MCF 10A (cell line): ENCODE results near the gene AKR1A1. TPM values are rescaled to one million over a fixed set of nuclear protein-coding genes. Genes with fewer than 3 reads are reported as not detected.

Experiments used
- Bru-seq: library from RNA; stranded (reverse); fragments of 400-500 nt; gene quantifications from one replicate; lab custom pipeline; 2021; lab: Mats Ljungman, UMichigan
- BruChase-seq, 2 experiments: library from RNA; stranded (reverse); fragments of 400-500 nt; gene quantifications; one replicate each; lab custom pipeline; 2021; lab: Mats Ljungman, UMichigan
- BruUV-seq: library from RNA; stranded (reverse); fragments of 400-500 nt; replicated peaks from 2 replicates; lab custom pipeline; 2021; lab: Mats Ljungman, UMichigan
- CTCF ChIA-PET: fragments of 300-600 bp; sonication (Branson Sonifier 250); formaldehyde crosslinking; extraction: SDS; loops from one replicate; lab custom pipeline; 2021; ENCODE audit warnings: antibody characterized with exemption, inconsistent platforms; lab: Yijun Ruan, JAX
- POLR2A ChIA-PET: fragments of 300-600, 350-650 bp; sonication (Branson Sonifier 250); formaldehyde crosslinking; extraction: SDS; loops from one replicate; lab custom pipeline; 2020; ENCODE audit warnings: antibody characterized with exemption, inconsistent platforms; lab: Yijun Ruan, JAX
- DNase-seq: peaks from one replicate; pipeline ENCODE4 v3.0.0-alpha.2; 2018; ENCODE audit not compliant: unreplicated experiment
- H3K27ac Mint-ChIP-seq: one replicate; pipeline ENCODE4 v1.8.0; 2022; ENCODE audit warnings: mild to moderate bottlenecking, low read depth, mixed read lengths; ENCODE audit not compliant: unreplicated experiment
- H3K27me3 Mint-ChIP-seq: one replicate; pipeline ENCODE4 v1.8.0; 2022; ENCODE audit warnings: mixed read lengths; ENCODE audit not compliant: insufficient read depth, unreplicated experiment
- H3K36me3 Mint-ChIP-seq: one replicate; pipeline ENCODE4 v1.8.0; 2022; ENCODE audit warnings: mild to moderate bottlenecking, moderate library complexity, mixed read lengths; ENCODE audit not compliant: insufficient read depth, unreplicated experiment
- H3K4me1 Mint-ChIP-seq: one replicate; pipeline ENCODE4 v1.8.0; 2022; ENCODE audit warnings: mixed read lengths; ENCODE audit not compliant: insufficient read depth, unreplicated experiment
- H3K4me3 Mint-ChIP-seq: one replicate; pipeline ENCODE4 v1.8.0; 2022; ENCODE audit warnings: mild to moderate bottlenecking, moderate library complexity, mixed read lengths; ENCODE audit not compliant: unreplicated experiment
- H3K9me3 Mint-ChIP-seq: one replicate; pipeline ENCODE4 v1.8.0; 2022; ENCODE audit warnings: mixed read lengths; ENCODE audit not compliant: unreplicated experiment
- CTCF ChIP-seq: fragments of 200-600 bp; IDR thresholded peaks from one replicate; pipeline ENCODE4 v1.8.0; 2022; ENCODE audit warnings: antibody characterized with exemption, mild to moderate bottlenecking; ENCODE audit not compliant: unreplicated experiment
- intact Hi-C: fragments of 100-400 bp; cut with micrococcal nuclease; formaldehyde crosslinking; loops from 2 replicates; pipeline ENCODE4 v1.14.1; 2022
- long read RNA-seq: library from polyadenylated mRNA; stranded (forward); transcript quantifications from one replicate; pipeline ENCODE4 v2.0.0, GENCODE V29; 2022
- total RNA-seq: library from RNA; stranded (reverse); gene quantifications from 2 replicates; pipeline ENCODE4 v1.2.3, GENCODE V29; 2022

Gene AKR1A1
- total RNA-seq (108 and 142 TPM in 2 replicates), Bru-seq, nascent RNA (percentile 66 among the genes with signal in this experiment), BruChase-seq, experiment 1, labeled RNA remaining after a 6-hour chase (percentile 64 among the genes with signal in this experiment), BruChase-seq, experiment 2, labeled RNA remaining after a 2-hour chase (percentile 64 among the genes with signal in this experiment)
- long read RNA-seq, transcript AKR1A1-201 (9 exons, 1,166 nt) = major isoform, 44 of 123 reads
- long read RNA-seq, transcript AKR1A1-202 (10 exons, 1,818 nt) = minor isoform, 27 of 123 reads
- long read RNA-seq, transcript AKR1A1-214 (10 exons, 1,360 nt) = minor isoform, 17 of 123 reads
- long read RNA-seq, partial matches to known transcripts = 8 of 123 reads
- long read RNA-seq, other reads (novel, unspliced or antisense) = 27 of 123 reads

GRCh38 chr1:45550401-45551351 lies at the start of gene AKR1A1:
AKR1A1 (plus strand) TSS chr1:45550826; CDS start chr1:45561795, 10,969 bp downstream.
- TF ChIP-seq CTCF = no peak
- BruUV-seq = TSS peak; percentile 98
- Mint-ChIP-seq H3K27me3 (no peaks in the 10 kb centered on the region), H3K9me3 (no peaks in the 10 kb centered on the region), H3K4me1 (peaks cover 12% of the 10 kb centered on the region), H3K27ac (peak within 1 kb of the TSS; percentile 94), H3K4me3 (peak within 1 kb of the TSS; percentile 97), H3K36me3 (peaks cover 11% of the 10 kb centered on the region)
- peak; percentile 94 for DNase-seq
- ChIA-PET CTCF (interaction anchor here (0.8 to 4.7 kb wide), 2 partner anchors 19 to 29 kb away, joined by 3 to 30 read pairs; no protein-coding TSS in a partner anchor), POLR2A (interaction anchor here (0.5 to 11.7 kb wide), 23 partner anchors 8 to 1394 kb away, joined by 3 to 272 read pairs (median 6); partner anchors contain the start of genes CCDC163, GPBP1L1, HECTD3 and MMACHC)
- intact Hi-C loops = loop anchor here (1.0 kb wide), 1 partner anchor 29 kb away; the partner anchor contains the start of gene PRDX1

GRCh38 chr1:45501505-45501859 lies 49.1 kb upstream of the AKR1A1 start:
- peak overlapping the region; percentile 97 for H3K4me3 Mint-ChIP-seq
- intact Hi-C loops = no loop called here
- DNase-seq = no peak
- POLR2A ChIA-PET = interaction anchor here (0.6 to 4.2 kb wide), 12 partner anchors 9 to 701 kb away, joined by 3 to 36 read pairs (median 4); partner anchors contain the start of genes AKR1A1, HECTD3, NASP and PLK3
- no peak overlapping the region for H3K27ac Mint-ChIP-seq
- no peaks in the 10 kb centered on the region for H3K9me3 Mint-ChIP-seq
- no peaks in the 10 kb centered on the region for H3K27me3 Mint-ChIP-seq
- BruUV-seq = no TSS peak
- peaks cover 9% of the 10 kb centered on the region for H3K36me3 Mint-ChIP-seq
- no peak for TF ChIP-seq CTCF
- CTCF ChIA-PET = interaction anchor here (0.6 to 4.4 kb wide), 9 partner anchors 11 to 483 kb away, joined by 3 to 25 read pairs (median 4); no protein-coding TSS in a partner anchor
- peaks cover 26% of the 10 kb centered on the region for H3K4me1 Mint-ChIP-seq

- Mint-ChIP-seq H3K4me3 (no peak overlapping the region), H3K9me3 (no peaks in the 10 kb centered on the region), H3K27ac (no peak overlapping the region), H3K27me3 (no peaks in the 10 kb centered on the region), H3K36me3 (peaks cover 16% of the 10 kb centered on the region), H3K4me1 (peaks cover 24% of the 10 kb centered on the region)
- POLR2A ChIA-PET = interaction anchor here (1.1 to 1.8 kb wide), 3 partner anchors 12 to 54 kb away, joined by 3 to 9 read pairs (median 4); partner anchors contain the start of genes PRDX1 and TESK2
- BruUV-seq = no TSS peak
- DNase-seq = no peak
- intact Hi-C loops = no loop called here
- no peak for TF ChIP-seq CTCF
- CTCF ChIA-PET = interaction anchor here (1.0 to 4.4 kb wide), 2 partner anchors 9 to 66 kb away, joined by 3 to 25 read pairs; no protein-coding TSS in a partner anchor
Measured at GRCh38 chr1:45503462-45504360, 46.9 kb upstream of the AKR1A1 start.
